ENCODE measurements around the gene MGAT4B.

GRCh38 chr5:179798144-179798770 lies 8.4 kb downstream of the MGAT4B start:
- TF ChIP-seq EZH2 (IDR thresholded peaks at IDR 0.05; ENCODE audit: low read length, missing control alignments) (no peak), CTCF (conservative IDR thresholded peaks at IDR 0.05 in 1 of 2, IDR thresholded peaks at IDR 0.05 in 1 of 2; ENCODE audit: low read depth in 1 of 2, low read length in 2 of 2) (no peak)

All from fibroblast of lung (primary cell).